NT2/D1 (cell line): ENCODE results near the gene SYCP2L.
"Not testable (repeated sequence)": the region's sequence is repeated elsewhere in the genome, so short reads cannot be mapped to it uniquely, and the experiment has no call there.

ENCODE experiments used
- DNase-seq: peaks from one replicate; pipeline ENCODE4 v3.0.0-alpha.2; 2011; ENCODE audit warnings: low read depth, low spot score
- H3K27me3 ChIP-seq: 2 replicates; pipeline ENCODE4 v1.6.0; 2011; ENCODE audit warnings: mild to moderate bottlenecking; ENCODE audit not compliant: insufficient read length, insufficient read depth
- H3K36me3 ChIP-seq: 2 replicates; pipeline ENCODE4 v1.6.1; 2011; ENCODE audit warnings: mild to moderate bottlenecking, low read length, mixed read lengths; ENCODE audit not compliant: insufficient read depth, insufficient read length
- H3K4me1 ChIP-seq: 2 replicates; pipeline ENCODE4 v1.5.1; 2011; ENCODE audit not compliant: insufficient read depth, insufficient read length
- H3K4me3 ChIP-seq: 2 replicates; pipeline ENCODE4 v1.5.1; 2011; ENCODE audit warnings: low read depth; ENCODE audit not compliant: insufficient read length
- H3K9ac ChIP-seq: 2 replicates; pipeline ENCODE4 v1.6.0; 2011; ENCODE audit warnings: low read depth; ENCODE audit not compliant: insufficient read length
- H3K9me3 ChIP-seq: 2 replicates; pipeline ENCODE4 v1.5.1; 2011; ENCODE audit warnings: mild to moderate bottlenecking, low read length; ENCODE audit not compliant: insufficient read depth
- SUZ12 ChIP-seq: IDR thresholded peaks from 2 replicates; pipeline ENCODE4 v1.6.1; 2011; ENCODE audit not compliant: insufficient read length, insufficient read depth; ENCODE audit errors: extremely low read depth
- YY1 ChIP-seq: IDR thresholded peaks from 2 replicates; pipeline ENCODE4 v1.6.1; 2011; ENCODE audit not compliant: insufficient read length, insufficient read depth
- ZNF274 ChIP-seq: IDR thresholded peaks from 2 replicates; pipeline ENCODE4 v1.6.1; 2011; ENCODE audit warnings: mild to moderate bottlenecking, low read depth, low read length

SYCP2L gene

GRCh38 chr6:10850728-10851127 lies 36.1 kb upstream of the SYCP2L start:
- no peaks in the 10 kb centered on the region for H3K9me3 ChIP-seq
- DNase-seq, result no peak
- H3K27me3 ChIP-seq, result no peaks in the 10 kb centered on the region
- H3K36me3 ChIP-seq, result no peaks in the 10 kb centered on the region
- no peak overlapping the region for H3K4me3 ChIP-seq
- no peaks in the 10 kb centered on the region for H3K4me1 ChIP-seq
- no peak for TF ChIP-seq YY1
- no peak overlapping the region for H3K9ac ChIP-seq

GRCh38 chr6:10852361-10852960 lies 34.4 kb upstream of the SYCP2L start:
- Histone ChIP-seq H3K4me1 (no peaks in the 10 kb centered on the region), H3K36me3 (no peaks in the 10 kb centered on the region), H3K9ac (no peak overlapping the region), H3K27me3 (no peaks in the 10 kb centered on the region), H3K9me3 (no peaks in the 10 kb centered on the region), H3K4me3 (no peak overlapping the region)
- no peak for DNase-seq
- TF ChIP-seq ZNF274 (no peak), YY1 (no peak), SUZ12 (no peak)

GRCh38 chr6:10853849-10854300 lies 33.0 kb upstream of the SYCP2L start:
- H3K4me3 ChIP-seq, result not testable (repeated sequence)

GRCh38 chr6:10854922-10855632 lies 31.8 kb upstream of the SYCP2L start:
- DNase-seq, result no peak
- H3K4me1 ChIP-seq, result no peaks in the 10 kb centered on the region
- no peak overlapping the region for H3K4me3 ChIP-seq
- H3K36me3 ChIP-seq, result no peaks in the 10 kb centered on the region
- TF ChIP-seq YY1, result no peak
- TF ChIP-seq ZNF274, result no peak
- TF ChIP-seq SUZ12, result no peak
- no peaks in the 10 kb centered on the region for H3K9me3 ChIP-seq
- H3K9ac ChIP-seq, result no peak overlapping the region
- H3K27me3 ChIP-seq, result no peaks in the 10 kb centered on the region

More at GRCh38 chr6:10853849-10854300, 33.0 kb upstream of the SYCP2L start:
- not testable (repeated sequence) for DNase-seq, H3K27me3 ChIP-seq, H3K4me1 ChIP-seq, H3K9ac ChIP-seq, H3K9me3 ChIP-seq, H3K36me3 ChIP-seq

GRCh38 chr6:10857259-10857658 lies 29.6 kb upstream of the SYCP2L start:
- no peaks in the 10 kb centered on the region for H3K9me3 ChIP-seq
- H3K9ac ChIP-seq, result no peak overlapping the region
- H3K4me3 ChIP-seq, result no peak overlapping the region
- H3K4me1 ChIP-seq, result no peaks in the 10 kb centered on the region
- no peaks in the 10 kb centered on the region for H3K36me3 ChIP-seq
- no peak for TF ChIP-seq SUZ12
- TF ChIP-seq ZNF274, result no peak
- TF ChIP-seq YY1, result no peak
- no peak for DNase-seq
- H3K27me3 ChIP-seq, result no peaks in the 10 kb centered on the region

DNA sequence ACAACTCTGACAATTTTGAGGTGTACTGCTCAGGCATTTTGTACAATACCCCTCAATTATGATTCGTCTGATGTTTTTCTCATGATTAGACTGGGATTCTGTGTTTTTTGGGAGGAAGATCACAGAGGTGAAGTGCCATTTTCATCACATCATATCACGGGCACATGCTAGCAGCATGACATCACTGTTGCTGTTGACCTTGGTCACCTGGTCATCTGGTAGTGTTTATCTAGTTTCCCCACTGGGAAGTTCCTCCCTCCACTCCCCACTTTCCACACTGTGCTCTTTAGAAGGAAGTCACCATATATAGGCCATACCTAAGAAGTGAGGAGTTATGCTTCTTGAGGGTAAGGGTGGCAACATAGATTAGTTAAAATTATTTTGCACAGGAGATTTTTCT lies 25.8 kb upstream of the SYCP2L start:
- Histone ChIP-seq H3K4me3 (no peak overlapping the region), H3K9me3 (no peaks in the 10 kb centered on the region), H3K36me3 (no peaks in the 10 kb centered on the region), H3K4me1 (no peaks in the 10 kb centered on the region), H3K9ac (no peak overlapping the region), H3K27me3 (no peaks in the 10 kb centered on the region)
- DNase-seq, result no peak
- TF ChIP-seq YY1 (no peak), SUZ12 (no peak), ZNF274 (no peak)

- Histone ChIP-seq H3K9ac (no peak overlapping the region), H3K9me3 (no peaks in the 10 kb centered on the region)
Measured at GRCh38 chr6:10862361-10862760, 24.5 kb upstream of the SYCP2L start.

GRCh38 chr6:10863031-10863430 lies 23.8 kb upstream of the SYCP2L start:
- not testable (repeated sequence) for H3K36me3 ChIP-seq, H3K4me1 ChIP-seq, H3K4me3 ChIP-seq, H3K9me3 ChIP-seq, DNase-seq, H3K9ac ChIP-seq, H3K27me3 ChIP-seq

More at GRCh38 chr6:10862361-10862760, 24.5 kb upstream of the SYCP2L start:
- TF ChIP-seq YY1 (no peak), SUZ12 (no peak), ZNF274 (no peak)
- DNase-seq, result no peak
- Histone ChIP-seq H3K27me3 (no peaks in the 10 kb centered on the region), H3K36me3 (no peaks in the 10 kb centered on the region), H3K4me1 (no peaks in the 10 kb centered on the region), H3K4me3 (no peak overlapping the region)

GRCh38 chr6:10866709-10867108 lies 20.1 kb upstream of the SYCP2L start:
- not testable (repeated sequence) for DNase-seq, H3K36me3 ChIP-seq, H3K4me3 ChIP-seq, H3K27me3 ChIP-seq, H3K9ac ChIP-seq, H3K9me3 ChIP-seq, H3K4me1 ChIP-seq
